CD4-positive, alpha-beta T cell (primary cell): ENCODE measurements around the gene SEMA3F. TPM values are rescaled to one million over a fixed set of nuclear protein-coding genes. Genes with fewer than 3 reads are reported as not detected.
"Not testable (repeated sequence)": the region's sequence is repeated elsewhere in the genome, so short reads cannot be mapped to it uniquely, and the experiment has no call there.

Experiments used
- ATAC-seq: fragments of 200-7000 bp; cut with Tn5 transposase; one replicate; pipeline ENCODE4 v1.10.0; 2022; ENCODE audit warnings: mild to moderate bottlenecking; ENCODE audit not compliant: poor library complexity
- CTCF ChIA-PET: fragments of 350-600 bp; sonication (Branson Sonifier 250); formaldehyde crosslinking; loops from one replicate; lab custom pipeline; 2021; ENCODE audit warnings: antibody characterized with exemption, inconsistent platforms; lab: Charles Lee
- POLR2A ChIA-PET: fragments of 350-600 bp; sonication (Branson Sonifier 250); formaldehyde crosslinking; loops from one replicate; lab custom pipeline; 2021; ENCODE audit warnings: antibody characterized with exemption, inconsistent platforms; lab: Charles Lee
- DNase-seq, 14 experiments: peaks; one replicate each; pipeline ENCODE4 v3.0.0-alpha.2; 2013 to 2020; ENCODE audit warnings: mixed read lengths in 2 of 14
- H3K27ac ChIP-seq, 2 donors: one replicate each; pipeline versions ENCODE4 v1.5.1 to v1.7.0; 2013; ENCODE audit warnings: low read length in 2 of 2, low read depth in 1 of 2, mild to moderate bottlenecking in 1 of 2
- H3K27me3 ChIP-seq, 2 experiments: 1 replicate in 1 of 2; 2 replicates in 1 of 2; pipeline versions ENCODE4 v1.6.1 to v1.7.0; 2013; ENCODE audit warnings: low read length in 2 of 2, control low read depth in 1 of 2, mild to moderate bottlenecking in 1 of 2, moderate library complexity in 1 of 2; ENCODE audit not compliant: insufficient read depth in 2 of 2, control insufficient read depth in 1 of 2
- H3K36me3 ChIP-seq: one replicate; pipeline ENCODE4 v1.6.1; 2013; ENCODE audit warnings: low read length, control low read depth; ENCODE audit not compliant: insufficient read depth
- H3K4me1 ChIP-seq: one replicate; pipeline ENCODE4 v1.6.1; 2013; ENCODE audit warnings: low read length, control low read depth; ENCODE audit not compliant: insufficient read depth
- H3K4me3 ChIP-seq: one replicate; pipeline ENCODE4 v1.5.1; 2013; ENCODE audit warnings: mild to moderate bottlenecking, low read length, moderate library complexity
- H3K9me3 ChIP-seq, 2 experiments: 1 replicate in 1 of 2; 2 replicates in 1 of 2; pipeline versions ENCODE4 v1.6.1 to v1.7.0; 2013; ENCODE audit warnings: low read length in 2 of 2, mild to moderate bottlenecking in 2 of 2, control low read depth in 1 of 2, moderate library complexity in 1 of 2; ENCODE audit not compliant: control insufficient read depth in 1 of 2, insufficient read depth in 1 of 2
- H3K27ac Mint-ChIP-seq: one replicate; pipeline ENCODE4 v1.8.0; 2020; ENCODE audit warnings: mixed read lengths
- H3K27me3 Mint-ChIP-seq: one replicate; pipeline ENCODE4 v1.8.0; 2021; ENCODE audit warnings: mixed read lengths
- H3K36me3 Mint-ChIP-seq: one replicate; pipeline ENCODE4 v1.8.0; 2021; ENCODE audit warnings: low read depth, mixed read lengths
- H3K4me1 Mint-ChIP-seq: one replicate; pipeline ENCODE4 v1.8.0; 2021; ENCODE audit warnings: low read depth, mixed read lengths
- H3K4me3 Mint-ChIP-seq: one replicate; pipeline ENCODE4 v1.8.0; 2020; ENCODE audit warnings: mild to moderate bottlenecking, mixed read lengths
- H3K9me3 Mint-ChIP-seq: one replicate; pipeline ENCODE4 v1.8.0; 2020; ENCODE audit warnings: mixed read lengths
- intact Hi-C, 2 experiments: fragments of 100-400 bp; cut with DNase I in 1 of 2; cut with micrococcal nuclease in 1 of 2; formaldehyde crosslinking; loops; one replicate each; pipeline versions ENCODE4 v1.15.1 to v1.9.0; 2023 to 2025; cut with DNase I, micrococcal nuclease
- total RNA-seq, 174 experiments: library from RNA in 2 of 174; stranded (reverse) in 2 of 174; gene quantifications; one replicate each; pipeline ENCODE4 v1.2.3 and lab custom pipeline; 2021 to 2026
- TF ChIP-seq, protein P1 (sequence below): fragments of 200-600 bp; IDR thresholded peaks from one replicate; pipeline ENCODE4 v1.8.0; 2022; ENCODE audit warnings: antibody characterized with exemption, mild to moderate bottlenecking

SEMA3F gene
- total RNA-seq, 2 experiments from 2014 or later: 0.22 to 1.1 TPM

DNA sequence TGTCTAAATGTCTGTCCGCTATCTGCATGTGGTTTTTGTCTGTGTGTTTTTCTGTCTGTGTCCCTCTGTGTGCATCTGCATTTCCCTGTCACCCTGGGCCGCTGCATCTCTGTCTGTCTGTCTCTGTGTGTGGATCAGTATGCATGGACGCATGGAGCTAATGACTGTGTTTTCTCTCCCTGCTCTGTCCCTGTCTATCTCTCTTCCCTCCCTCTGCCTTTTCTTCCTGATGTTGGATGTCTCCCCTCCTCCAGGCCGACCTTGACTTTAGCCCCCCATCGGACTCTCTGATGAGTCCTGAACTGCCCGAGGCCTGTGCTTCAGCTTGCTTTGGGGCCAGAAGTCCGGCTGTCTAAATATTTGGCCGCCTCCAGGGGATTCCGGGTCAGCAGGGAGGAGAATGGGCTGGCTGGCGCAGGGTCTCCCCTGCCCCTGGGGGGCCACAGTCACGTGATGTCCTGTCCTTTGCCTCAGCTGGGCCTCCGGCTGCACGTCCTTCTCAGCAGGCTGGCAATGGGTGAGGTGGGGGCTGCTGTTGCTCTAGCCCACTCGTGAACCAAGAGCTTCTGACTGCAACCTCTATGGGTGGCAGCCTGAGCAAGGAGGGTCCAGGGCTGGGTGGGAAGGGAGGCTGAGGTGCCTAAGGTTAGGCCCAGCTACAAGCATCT is 53.7 kb downstream of the SEMA3F start:
- Mint-ChIP-seq H3K9me3 (no peaks in the 10 kb centered on the region), H3K36me3 (no peaks in the 10 kb centered on the region), H3K4me3 (no peak overlapping the region), H3K4me1 (no peaks in the 10 kb centered on the region), H3K27ac (no peak overlapping the region), H3K27me3 (peaks cover 28% of the 10 kb centered on the region)
- TF ChIP-seq, protein P1, sequence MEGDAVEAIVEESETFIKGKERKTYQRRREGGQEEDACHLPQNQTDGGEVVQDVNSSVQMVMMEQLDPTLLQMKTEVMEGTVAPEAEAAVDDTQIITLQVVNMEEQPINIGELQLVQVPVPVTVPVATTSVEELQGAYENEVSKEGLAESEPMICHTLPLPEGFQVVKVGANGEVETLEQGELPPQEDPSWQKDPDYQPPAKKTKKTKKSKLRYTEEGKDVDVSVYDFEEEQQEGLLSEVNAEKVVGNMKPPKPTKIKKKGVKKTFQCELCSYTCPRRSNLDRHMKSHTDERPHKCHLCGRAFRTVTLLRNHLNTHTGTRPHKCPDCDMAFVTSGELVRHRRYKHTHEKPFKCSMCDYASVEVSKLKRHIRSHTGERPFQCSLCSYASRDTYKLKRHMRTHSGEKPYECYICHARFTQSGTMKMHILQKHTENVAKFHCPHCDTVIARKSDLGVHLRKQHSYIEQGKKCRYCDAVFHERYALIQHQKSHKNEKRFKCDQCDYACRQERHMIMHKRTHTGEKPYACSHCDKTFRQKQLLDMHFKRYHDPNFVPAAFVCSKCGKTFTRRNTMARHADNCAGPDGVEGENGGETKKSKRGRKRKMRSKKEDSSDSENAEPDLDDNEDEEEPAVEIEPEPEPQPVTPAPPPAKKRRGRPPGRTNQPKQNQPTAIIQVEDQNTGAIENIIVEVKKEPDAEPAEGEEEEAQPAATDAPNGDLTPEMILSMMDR: no peak
- no peak for ATAC-seq
- CTCF ChIA-PET: interaction anchor here (1.3 to 1.4 kb wide), 2 partner anchors 14 to 17 kb away, joined by 4 to 5 read pairs; no protein-coding TSS in a partner anchor
- H3K36me3 ChIP-seq: no peaks in the 10 kb centered on the region
- intact Hi-C loops: no loop called here
- no peak overlapping the region for H3K27ac ChIP-seq
- POLR2A ChIA-PET: interaction anchor here (1.0 kb wide), 1 partner anchor 38 kb away, joined by 3 read pairs; no protein-coding TSS in a partner anchor
- H3K4me3 ChIP-seq: no peak overlapping the region
- peaks cover 27 to 37% of the 10 kb centered on the region in 2 experiments for H3K27me3 ChIP-seq
- peaks cover 0 to 9% of the 10 kb centered on the region in 2 experiments for H3K9me3 ChIP-seq
- H3K4me1 ChIP-seq: peaks cover 21% of the 10 kb centered on the region
- DNase-seq: no peak

DNA sequence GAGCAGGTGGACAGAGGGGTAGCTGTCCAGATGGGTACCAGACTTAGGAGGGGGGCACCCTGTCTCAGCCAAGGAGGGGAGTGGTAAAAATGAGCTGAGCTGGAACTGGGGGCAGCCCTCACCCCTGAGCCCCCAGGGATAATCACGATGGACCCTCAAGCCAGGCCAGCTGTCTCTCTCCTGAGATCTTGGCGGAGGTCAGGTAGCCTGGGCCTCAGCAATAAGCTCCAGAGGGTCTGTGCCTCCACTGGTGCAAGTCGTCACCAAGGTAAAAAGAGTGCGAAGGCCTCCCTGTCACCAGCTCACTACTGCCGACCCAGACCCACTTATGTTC is 55.0 kb downstream of the SEMA3F start:
- H3K27ac Mint-ChIP-seq: no peak overlapping the region
- Histone ChIP-seq H3K4me1 (peaks cover 12% of the 10 kb centered on the region), H3K9me3 (peaks cover 0 to 9% of the 10 kb centered on the region in 2 experiments), H3K4me3 (no peak overlapping the region), H3K27me3 (peaks cover 16 to 25% of the 10 kb centered on the region in 2 experiments), H3K36me3 (no peaks in the 10 kb centered on the region), H3K27ac (no peak overlapping the region)
- H3K36me3 Mint-ChIP-seq: no peaks in the 10 kb centered on the region
- CTCF ChIA-PET: interaction anchor here (1.2 to 1.4 kb wide), 2 partner anchors 16 kb away, joined by 3 to 5 read pairs; no protein-coding TSS in a partner anchor
- H3K9me3 Mint-ChIP-seq: no peaks in the 10 kb centered on the region
- ATAC-seq (no peak), DNase-seq (no peak)
- peaks cover 17% of the 10 kb centered on the region for H3K27me3 Mint-ChIP-seq
- TF ChIP-seq, protein P1: no peak
- POLR2A ChIA-PET: interaction anchor here (1.2 kb wide), 1 partner anchor 18 kb away, joined by 3 read pairs; no protein-coding TSS in a partner anchor
- H3K4me3 Mint-ChIP-seq: no peak overlapping the region
- intact Hi-C loops: no loop called here
- no peaks in the 10 kb centered on the region for H3K4me1 Mint-ChIP-seq

- Mint-ChIP-seq H3K9me3 (no peaks in the 10 kb centered on the region), H3K36me3 (no peaks in the 10 kb centered on the region), H3K27me3 (peaks cover 17% of the 10 kb centered on the region), H3K4me1 (no peaks in the 10 kb centered on the region), H3K4me3 (no peak overlapping the region), H3K27ac (no peak overlapping the region)
- DNase-seq (no peak), ATAC-seq (no peak)
- H3K4me3 ChIP-seq: no peak overlapping the region
- TF ChIP-seq, protein P1: no peak
- no peaks in the 10 kb centered on the region for H3K36me3 ChIP-seq
- peaks cover 6% of the 10 kb centered on the region for H3K4me1 ChIP-seq
- ChIA-PET CTCF (interaction anchor here (1.2 kb wide), 1 partner anchor 15 kb away, joined by 3 read pairs; no protein-coding TSS in a partner anchor), POLR2A (interaction anchor here (1.2 kb wide), 1 partner anchor 19 kb away, joined by 3 read pairs; no protein-coding TSS in a partner anchor)
- peaks cover 10 to 19% of the 10 kb centered on the region in 2 experiments for H3K27me3 ChIP-seq
- H3K27ac ChIP-seq: no peak overlapping the region
- intact Hi-C loops: no loop called here
- peaks cover 0 to 5% of the 10 kb centered on the region in 2 experiments for H3K9me3 ChIP-seq
Measured at GRCh38 chr3:50210510-50211367, 55.6 kb downstream of the SEMA3F start.

- H3K9me3 Mint-ChIP-seq, H3K27ac ChIP-seq, H3K4me3 ChIP-seq, H3K36me3 ChIP-seq, H3K9me3 ChIP-seq, H3K27ac Mint-ChIP-seq, H3K36me3 Mint-ChIP-seq, H3K4me1 ChIP-seq, POLR2A ChIA-PET, H3K4me1 Mint-ChIP-seq, H3K4me3 Mint-ChIP-seq, intact Hi-C loops, DNase-seq, ATAC-seq: not testable (repeated sequence)
- peaks cover 14% of the 10 kb centered on the region for H3K27me3 Mint-ChIP-seq
- CTCF ChIA-PET: interaction anchor here (1.2 kb wide), 1 partner anchor 14 kb away, joined by 3 read pairs; no protein-coding TSS in a partner anchor
- peaks cover 6 to 13% of the 10 kb centered on the region in 2 experiments for H3K27me3 ChIP-seq
Measured at GRCh38 chr3:50211368-50211717, 56.2 kb downstream of the SEMA3F start.
